Sigmoid colon (tissue), 7 donors: ENCODE results near the gene LAMP1. TPM values are rescaled to one million over a fixed set of nuclear protein-coding genes. Genes with fewer than 3 reads are reported as not detected.

Experiments
- DNase-seq: peaks from one replicate; pipeline ENCODE4 v3.0.0-alpha.2; 2019
- H3K27ac ChIP-seq, 4 donors: fragments of 200-600 bp; sonication (generic); one replicate each; pipeline ENCODE4 v1.5.1; 2016 to 2019; ENCODE audit warnings: mild to moderate bottlenecking in 1 of 4
- H3K27me3 ChIP-seq, 3 donors: fragments of 200-600 bp; sonication (generic); one replicate each; pipeline ENCODE4 v1.5.1; 2019; ENCODE audit warnings: mild to moderate bottlenecking in 1 of 3
- H3K36me3 ChIP-seq, 4 donors: fragments of 200-600 bp; sonication (generic); one replicate each; pipeline ENCODE4 v1.5.1; 2016 to 2019
- H3K4me1 ChIP-seq, 4 donors: fragments of 200-600 bp; sonication (generic); one replicate each; pipeline ENCODE4 v1.5.1; 2017 to 2019
- H3K4me3 ChIP-seq, 4 donors: fragments of 200-600 bp; sonication (generic); one replicate each; pipeline ENCODE4 v1.5.1; 2017 to 2019; ENCODE audit warnings: mild to moderate bottlenecking in 2 of 4, moderate library complexity in 1 of 4
- H3K9me3 ChIP-seq, 4 donors: fragments of 200-600 bp in 3 of 4; sonication (generic) in 3 of 4; one replicate each; pipeline versions ENCODE4 v1.5.1 to v1.6.1; 2013 to 2019
- EP300 ChIP-seq, 4 donors: sonication (generic); formaldehyde crosslinking; IDR thresholded peaks; one replicate each; pipeline ENCODE4 v1.6.1; 2017; ENCODE audit warnings: antibody characterized with exemption in 4 of 4
- POLR2A ChIP-seq, 2 donors: fragments of 450-650 bp; IDR thresholded peaks; one replicate each; pipeline ENCODE4 v1.6.1; 2016; ENCODE audit warnings: antibody characterized with exemption in 2 of 2, mild to moderate bottlenecking in 2 of 2, moderate library complexity in 2 of 2
- POLR2AphosphoS5 ChIP-seq, 4 donors: sonication (generic); formaldehyde crosslinking; IDR thresholded peaks; one replicate each; pipeline ENCODE4 v1.6.1; 2017; ENCODE audit warnings: antibody characterized with exemption in 4 of 4
- WGBS, 2 donors: extraction: QIAGEN DNeasy Blood & Tissue Kit; methylation state at CpG; one replicate each; pipeline ENCODE4 v1.1.7; 2013; 5-methylcytosine and 5-hydroxymethylcytosine counted together
- intact Hi-C: fragments of 100-400 bp; cut with DNase I; formaldehyde crosslinking; loops from one replicate; pipeline ENCODE4 v1.15.1; 2023
- polyA plus RNA-seq, 3 donors: library from polyadenylated mRNA; stranded (reverse); fragments of 200-250 nt; gene quantifications; one replicate each; pipeline ENCODE4 v1.2.3, GENCODE V29; 2013
- total RNA-seq, 4 donors: library from RNA; depleted of rRNA; stranded (reverse); fragments of >200 nt; gene quantifications; one replicate each; pipeline ENCODE4 v1.1.0, GENCODE V29; 2016
- TF ChIP-seq, protein P1 (sequence below), 4 experiments: fragments of 450-650 bp in 3 of 4; fragments of 200-600 bp in 1 of 4; IDR thresholded peaks; one replicate each; pipeline ENCODE4 v1.5.1; 2016 to 2019; ENCODE audit warnings: antibody characterized with exemption in 4 of 4, mild to moderate bottlenecking in 3 of 4, moderate library complexity in 2 of 4
- donor health status: healthy with polysubstance abuse.
- donor health status: Bipolar disorder and iron deficiency.
- donor health status: healthy.

The LAMP1 gene
- total and polyA plus RNA-seq, 7 donors = 20.4 to 125 (median 86.9) TPM

DNA sequence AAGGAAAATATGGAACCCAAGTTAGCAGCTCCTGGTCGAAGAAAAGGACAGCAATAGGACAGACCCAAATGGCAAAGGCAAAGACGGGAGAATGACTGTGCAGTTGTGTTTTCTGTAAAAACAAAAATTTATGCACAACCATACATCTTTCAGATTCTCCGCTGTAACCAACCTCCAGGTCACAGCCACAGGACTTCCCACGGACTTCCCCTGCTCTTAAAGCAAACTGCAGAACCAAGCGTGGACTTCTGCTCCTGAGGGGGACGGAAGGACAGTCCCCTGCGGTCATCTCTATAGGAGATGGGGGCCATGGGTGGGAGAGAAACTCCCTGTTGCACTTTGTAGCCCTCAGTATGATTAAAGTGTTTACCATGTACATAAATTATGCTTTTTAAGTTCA, 64.4 kb downstream of the LAMP1 start:
- Histone ChIP-seq H3K27me3 (no peaks in the 10 kb centered on the region), H3K36me3 (no peaks in the 10 kb centered on the region), H3K9me3 (no peaks in the 10 kb centered on the region), H3K4me3 (no peak overlapping the region), H3K4me1 (peaks cover 3 to 24% (median 18%) of the 10 kb centered on the region in 4 donors), H3K27ac (no peak overlapping the region)
- intact Hi-C loops = no loop called here
- TF ChIP-seq EP300 (IDR thresholded peaks at IDR 0.05) (no peak), POLR2A (IDR thresholded peaks at IDR 0.05) (no peak), POLR2AphosphoS5 (IDR thresholded peaks at IDR 0.05) (no peak)
- TF ChIP-seq, protein P1, sequence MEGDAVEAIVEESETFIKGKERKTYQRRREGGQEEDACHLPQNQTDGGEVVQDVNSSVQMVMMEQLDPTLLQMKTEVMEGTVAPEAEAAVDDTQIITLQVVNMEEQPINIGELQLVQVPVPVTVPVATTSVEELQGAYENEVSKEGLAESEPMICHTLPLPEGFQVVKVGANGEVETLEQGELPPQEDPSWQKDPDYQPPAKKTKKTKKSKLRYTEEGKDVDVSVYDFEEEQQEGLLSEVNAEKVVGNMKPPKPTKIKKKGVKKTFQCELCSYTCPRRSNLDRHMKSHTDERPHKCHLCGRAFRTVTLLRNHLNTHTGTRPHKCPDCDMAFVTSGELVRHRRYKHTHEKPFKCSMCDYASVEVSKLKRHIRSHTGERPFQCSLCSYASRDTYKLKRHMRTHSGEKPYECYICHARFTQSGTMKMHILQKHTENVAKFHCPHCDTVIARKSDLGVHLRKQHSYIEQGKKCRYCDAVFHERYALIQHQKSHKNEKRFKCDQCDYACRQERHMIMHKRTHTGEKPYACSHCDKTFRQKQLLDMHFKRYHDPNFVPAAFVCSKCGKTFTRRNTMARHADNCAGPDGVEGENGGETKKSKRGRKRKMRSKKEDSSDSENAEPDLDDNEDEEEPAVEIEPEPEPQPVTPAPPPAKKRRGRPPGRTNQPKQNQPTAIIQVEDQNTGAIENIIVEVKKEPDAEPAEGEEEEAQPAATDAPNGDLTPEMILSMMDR (IDR thresholded peaks at IDR 0.05) = no peak
- DNase-seq = no peak
- 48 to 81% methylated on average over 7 of the region's 7 CpGs for WGBS, 2 donors

DNA sequence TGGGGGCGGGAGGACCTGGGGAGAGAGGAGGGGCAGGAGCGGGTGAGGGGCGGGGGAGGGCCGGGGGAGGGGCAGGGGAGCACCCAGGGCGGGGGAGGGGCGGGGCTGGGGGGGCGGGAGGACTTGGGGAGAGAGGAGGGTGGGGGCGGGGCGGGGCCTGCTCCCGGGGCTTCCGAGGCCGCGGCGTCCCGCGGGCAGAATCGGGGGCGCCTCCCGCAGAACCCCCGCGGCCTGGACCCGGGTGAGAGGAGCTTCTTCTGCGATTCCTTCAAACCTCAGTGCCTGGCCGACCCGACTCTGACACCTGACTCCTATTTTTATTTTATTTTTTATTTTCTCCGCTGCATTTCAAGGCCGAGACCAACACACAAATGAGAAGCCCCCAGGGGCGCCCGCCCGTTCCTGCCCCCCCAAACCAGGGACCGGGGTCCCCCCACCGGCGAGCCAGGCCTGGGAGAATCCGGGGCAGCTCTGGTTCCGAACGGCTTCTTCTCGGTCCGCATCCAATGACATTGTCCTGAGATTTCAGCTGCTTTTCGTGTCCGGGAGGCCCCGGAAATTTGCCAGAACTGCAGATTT, 67.4 kb downstream of the LAMP1 start:
- no peaks in the 10 kb centered on the region for H3K27me3 ChIP-seq
- H3K36me3 ChIP-seq = no peaks in the 10 kb centered on the region
- intact Hi-C loops = loop anchor here (2.0 kb wide), 3 partner anchors 68 to 212 kb away; partner anchors contain the start of genes CUL4A, LAMP1 and PCID2
- peak overlapping the region; percentile 74 to 86 (median 80) for H3K27ac ChIP-seq
- WGBS, 2 donors = 18% methylated on average over 33 to 37 of the region's 41 CpGs
- H3K4me1 ChIP-seq = peaks cover 3 to 24% (median 18%) of the 10 kb centered on the region in 4 donors
- TF ChIP-seq POLR2AphosphoS5 (IDR thresholded peaks at IDR 0.05) = peak; percentile 30 to 83 (median 60)
- TF ChIP-seq EP300 (IDR thresholded peaks at IDR 0.05) = no peak
- TF ChIP-seq, protein P1 (IDR thresholded peaks at IDR 0.05) = no peak
- TF ChIP-seq POLR2A (IDR thresholded peaks at IDR 0.05) = peak; percentile 60 to 66
- peak overlapping the region; percentile 55 to 92 (median 83) for H3K4me3 ChIP-seq
- H3K9me3 ChIP-seq = no peaks in the 10 kb centered on the region
- DNase-seq = peak; percentile 71

DNA sequence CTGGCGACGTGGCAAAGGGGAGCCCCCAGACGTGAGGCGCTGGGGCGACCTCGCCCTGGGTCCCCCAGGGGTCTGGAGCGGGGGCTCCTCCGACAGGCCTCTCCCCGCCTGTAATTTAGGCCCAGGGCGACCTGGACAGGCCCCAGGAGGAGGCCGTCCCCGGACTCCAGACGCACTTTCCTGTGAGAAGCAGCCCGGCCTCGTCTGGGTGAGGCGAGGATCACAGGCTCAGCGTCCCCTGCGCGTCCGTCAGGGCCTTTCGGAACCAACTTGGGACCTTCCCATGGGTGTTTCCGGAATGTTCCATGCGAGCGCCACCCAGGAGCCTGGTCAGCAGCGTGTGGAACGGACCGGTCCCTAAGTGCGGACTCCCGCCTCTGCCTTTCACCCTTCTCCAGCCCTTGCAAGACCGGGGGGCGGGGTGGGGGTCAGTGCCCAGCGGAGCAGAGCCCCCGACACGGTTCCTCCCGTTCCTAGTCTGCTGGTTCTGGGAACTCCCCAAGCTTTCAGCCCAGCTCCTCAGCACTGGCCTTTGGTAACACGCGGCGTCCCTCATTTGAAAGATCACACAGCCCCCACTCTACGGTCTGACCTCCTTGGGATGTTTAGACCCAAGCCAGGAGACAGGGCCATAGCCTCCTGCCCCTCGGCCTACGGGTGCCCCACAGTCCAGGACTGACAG, 68.0 kb downstream of the LAMP1 start:
- WGBS, 2 donors = 85 to 87% methylated on average over 41 of the region's 41 CpGs
- DNase-seq = peak; percentile 78
- H3K27me3 ChIP-seq = no peaks in the 10 kb centered on the region
- H3K9me3 ChIP-seq = no peaks in the 10 kb centered on the region
- H3K4me1 ChIP-seq = peaks cover 3 to 24% (median 18%) of the 10 kb centered on the region in 4 donors
- H3K27ac ChIP-seq = peak overlapping the region; percentile 74 to 86 (median 80)
- intact Hi-C loops = loop anchor here (2.0 kb wide), 3 partner anchors 68 to 212 kb away; partner anchors contain the start of genes CUL4A, LAMP1 and PCID2
- TF ChIP-seq EP300 (IDR thresholded peaks at IDR 0.05) = no peak
- TF ChIP-seq, protein P1 (IDR thresholded peaks at IDR 0.05) = no peak
- no peak for TF ChIP-seq POLR2AphosphoS5 (IDR thresholded peaks at IDR 0.05)
- TF ChIP-seq POLR2A (IDR thresholded peaks at IDR 0.05) = no peak
- H3K36me3 ChIP-seq = no peaks in the 10 kb centered on the region
- H3K4me3 ChIP-seq = peak overlapping the region; percentile 55 to 92 (median 83)

DNA sequence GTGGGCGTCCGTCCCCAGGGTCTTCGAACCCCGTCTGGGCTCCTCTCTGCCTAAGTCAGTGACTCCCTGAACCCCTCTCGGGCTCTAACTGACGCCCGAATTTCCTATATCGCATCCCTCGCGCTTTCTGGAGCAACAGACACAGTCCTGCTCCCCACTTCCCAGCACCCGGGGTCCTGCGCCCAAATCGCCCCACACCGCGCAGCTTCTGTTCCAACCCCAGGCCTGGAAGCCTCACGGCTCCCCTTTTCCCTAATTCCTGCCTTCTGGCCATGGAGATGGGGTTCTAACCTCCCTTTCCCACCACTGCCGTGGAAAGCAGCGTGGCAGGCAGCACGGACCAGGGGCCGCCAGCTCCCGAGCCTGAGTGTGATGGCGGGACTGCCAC, 68.5 kb downstream of the LAMP1 start:
- H3K36me3 ChIP-seq = no peaks in the 10 kb centered on the region
- no peak for TF ChIP-seq EP300 (IDR thresholded peaks at IDR 0.05)
- TF ChIP-seq POLR2AphosphoS5 (IDR thresholded peaks at IDR 0.05) = no peak
- TF ChIP-seq POLR2A (IDR thresholded peaks at IDR 0.05) = no peak
- TF ChIP-seq, protein P1 (IDR thresholded peaks at IDR 0.05) = no peak

More for the DNA sequence above, 68.5 kb downstream of the LAMP1 start:
- peaks cover 3 to 24% (median 18%) of the 10 kb centered on the region in 4 donors for H3K4me1 ChIP-seq
- intact Hi-C loops = loop anchor here (2.0 kb wide), 3 partner anchors 69 to 213 kb away; partner anchors contain the start of genes CUL4A, LAMP1 and PCID2
- WGBS, 2 donors = 88 to 95% methylated on average over 22 of the region's 22 CpGs
- H3K27ac ChIP-seq = peak overlapping the region in 2 of 4 donors; percentile 78 to 81
- H3K9me3 ChIP-seq = no peaks in the 10 kb centered on the region
- no peak for DNase-seq
- H3K27me3 ChIP-seq = no peaks in the 10 kb centered on the region
- H3K4me3 ChIP-seq = no peak overlapping the region
